DMS153 treated with DMSO at 0.1 percent for 48 hours (cell line): ENCODE measurements around the gene RNPS1.

Experiments used
- DNase-seq: peaks from one replicate; lab custom pipeline; 2025; ENCODE audit not compliant: unreplicated experiment; lab: John Stamatoyannopoulos, UW

RNPS1 gene

GRCh38 chr16:2216330-2216729 lies 51.6 kb downstream of the RNPS1 start:
- DNase-seq: no peak

GRCh38 chr16:2214719-2214968 lies 53.3 kb downstream of the RNPS1 start, which contains the start of gene PGP:
Gene PGP, minus strand, starts transcription at chr16:2214840. Its CDS starts 63 bp downstream, at chr16:2214777.
- no peak for DNase-seq

- DNase-seq: no peak
Measured at GRCh38 chr16:2213817-2214718, 53.9 kb downstream of the RNPS1 start.

- DNase-seq: no peak
Measured at GRCh38 chr16:2212362-2213324, 55.3 kb downstream of the RNPS1 start.

- DNase-seq: no peak
Measured at GRCh38 chr16:2211923-2212347, 56.0 kb downstream of the RNPS1 start.

- no peak for DNase-seq
Measured at GRCh38 chr16:2210386-2211365, 57.2 kb downstream of the RNPS1 start, which contains the start of gene BRICD5. Gene BRICD5, minus strand, starts transcription at chr16:2210863. Its CDS starts 30 bp downstream, at chr16:2210833.

GRCh38 chr16:2210009-2210332 lies 58.0 kb downstream of the RNPS1 start:
- no peak for DNase-seq

GRCh38 chr16:2209258-2210008 lies 58.5 kb downstream of the RNPS1 start:
- DNase-seq: no peak

- DNase-seq: no peak
Measured at GRCh38 chr16:2208772-2209171, 59.2 kb downstream of the RNPS1 start.

- DNase-seq: no peak
Measured at GRCh38 chr16:2208308-2208707, 59.6 kb downstream of the RNPS1 start.

- no peak for DNase-seq
Measured at GRCh38 chr16:2207872-2208271, 60.1 kb downstream of the RNPS1 start.

GRCh38 chr16:2206780-2207433 lies 61.0 kb downstream of the RNPS1 start:
- no peak for DNase-seq

GRCh38 chr16:2206420-2206779 lies 61.5 kb downstream of the RNPS1 start:
- DNase-seq: no peak

GRCh38 chr16:2205967-2206313 lies 62.0 kb downstream of the RNPS1 start:
- no peak for DNase-seq

- peak; percentile 62 for DNase-seq
Measured at GRCh38 chr16:2205104-2205966, 62.6 kb downstream of the RNPS1 start, which contains the start of gene MLST8. Gene MLST8, plus strand, starts transcription at chr16:2205454. Its CDS starts 632 bp downstream, at chr16:2206086.

- no peak for DNase-seq
Measured at GRCh38 chr16:2204416-2205103, 63.4 kb downstream of the RNPS1 start.
